TTC549 (cell line): Measurements from ENCODE around the gene SHKBP1.
"Not testable (repeated sequence)": the region's sequence is repeated elsewhere in the genome, so short reads cannot be mapped to it uniquely, and the experiment has no call there.

Experiments used
- FAIRE-seq: peaks from 2 replicates; lab custom pipeline; 2012; peaks lifted over from hg19 to GRCh38; lab: Jason Lieb, UNC

The SHKBP1 gene

GRCh38 chr19:40576585-40577451 lies at the start of gene SHKBP1:
SHKBP1 (plus strand) TSS chr19:40576873; CDS start chr19:40576900, 27 bp downstream.
- no peak for FAIRE-seq

GRCh38 chr19:40528078-40528477 lies 48.6 kb upstream of the SHKBP1 start:
- FAIRE-seq: no peak

GRCh38 chr19:40528533-40529092 lies 48.1 kb upstream of the SHKBP1 start:
- FAIRE-seq: no peak

- no peak for FAIRE-seq
Observed at GRCh38 chr19:40529093-40529954, 47.3 kb upstream of the SHKBP1 start.

GRCh38 chr19:40530091-40530901 lies 46.4 kb upstream of the SHKBP1 start:
- FAIRE-seq: no peak

- no peak for FAIRE-seq
Observed at GRCh38 chr19:40533508-40533907, 43.2 kb upstream of the SHKBP1 start.

GRCh38 chr19:40534148-40534547 lies 42.5 kb upstream of the SHKBP1 start:
- FAIRE-seq: no peak

- FAIRE-seq: no peak
Observed at GRCh38 chr19:40539070-40539469, 37.6 kb upstream of the SHKBP1 start.

- FAIRE-seq: no peak
Observed at GRCh38 chr19:40542202-40542859, 34.3 kb upstream of the SHKBP1 start.

GRCh38 chr19:40543029-40543597 lies 33.6 kb upstream of the SHKBP1 start:
- FAIRE-seq: no peak

GRCh38 chr19:40546153-40546841 lies 30.4 kb upstream of the SHKBP1 start:
- FAIRE-seq: not testable (repeated sequence)

- FAIRE-seq: not testable (repeated sequence)
Observed at GRCh38 chr19:40547190-40547589, 29.5 kb upstream of the SHKBP1 start.

GRCh38 chr19:40547836-40548235 lies 28.8 kb upstream of the SHKBP1 start:
- no peak for FAIRE-seq

- FAIRE-seq: no peak
Observed at GRCh38 chr19:40549007-40549708, 27.5 kb upstream of the SHKBP1 start.

GRCh38 chr19:40550951-40551350 lies 25.7 kb upstream of the SHKBP1 start:
- no peak for FAIRE-seq

GRCh38 chr19:40552848-40553247 lies 23.8 kb upstream of the SHKBP1 start:
- no peak for FAIRE-seq

- FAIRE-seq: no peak
Observed at GRCh38 chr19:40553885-40554857, 22.5 kb upstream of the SHKBP1 start.

- no peak for FAIRE-seq
Observed at GRCh38 chr19:40555978-40556689, 20.5 kb upstream of the SHKBP1 start.
